Frontal cortex (tissue), 4 donors: ENCODE measurements around the gene EFCAB14. TPM values are rescaled to one million over a fixed set of nuclear protein-coding genes. Genes with fewer than 3 reads are reported as not detected.
"Not testable (repeated sequence)": the region's sequence is repeated elsewhere in the genome, so short reads cannot be mapped to it uniquely, and the experiment has no call there.

ENCODE experiments used
- DNase-seq, 2 donors: peaks; one replicate each; pipeline ENCODE4 v3.0.0; 2012; ENCODE audit warnings: low spot score in 2 of 2
- FAIRE-seq: peaks from 2 replicates; lab custom pipeline; 2012; peaks lifted over from hg19 to GRCh38; lab: Jason Lieb, UNC
- total RNA-seq: library from RNA; depleted of rRNA; stranded (reverse); fragments of >200 nt; gene quantifications from one replicate; pipeline ENCODE4 v1.2.3, GENCODE V29; 2014
- donor health status: control.
- donor health status: control.
- donor health status: control.

The EFCAB14 gene
- total RNA-seq, 1 donor from 2014 or later = 11.0 TPM

DNA sequence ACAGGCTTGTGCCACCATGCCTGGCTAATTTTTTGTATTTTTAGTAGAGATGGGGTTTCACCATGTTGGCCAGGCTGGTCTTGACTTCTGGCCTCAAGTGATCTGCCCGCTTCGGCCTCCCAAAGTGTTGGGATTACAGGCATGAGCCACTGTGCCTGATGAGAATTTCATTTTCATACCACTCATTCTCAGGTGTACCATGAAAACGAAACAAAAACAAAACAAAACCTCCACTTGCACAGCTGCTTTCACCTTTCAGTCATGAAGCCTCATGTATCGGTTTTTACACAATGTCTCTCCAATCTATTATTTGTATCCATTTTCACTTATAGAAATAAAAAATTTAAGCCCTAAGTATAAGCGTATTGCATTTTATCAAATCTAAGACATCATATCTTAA lies 58.8 kb downstream of the EFCAB14 start:
- not testable (repeated sequence) for DNase-seq, FAIRE-seq

DNA sequence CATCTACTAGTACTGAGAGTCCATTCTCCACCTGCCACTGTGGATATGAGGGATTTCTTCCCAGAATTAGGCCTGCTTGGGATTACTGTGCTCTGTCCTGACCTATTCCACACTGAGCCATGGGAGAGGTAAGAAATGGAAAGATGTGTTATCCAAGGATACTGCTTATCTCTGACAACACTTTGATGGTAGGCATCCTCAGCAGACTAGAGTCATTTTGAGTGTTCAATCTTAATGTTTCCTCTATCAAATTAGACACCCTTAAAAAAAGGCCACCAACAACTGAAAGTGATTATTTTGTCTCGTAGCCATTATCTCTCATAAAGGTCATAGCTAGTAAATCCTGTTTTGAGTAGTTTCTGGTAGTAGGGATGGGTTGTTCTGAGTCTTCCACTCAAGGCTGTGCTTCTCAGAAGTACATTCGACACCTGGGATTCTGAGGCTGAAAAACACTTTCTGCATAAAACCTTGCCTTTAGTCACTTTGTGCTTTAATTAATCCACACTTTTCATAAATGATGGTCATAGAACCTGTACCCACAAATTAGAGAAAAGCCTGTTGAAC lies 59.5 kb downstream of the EFCAB14 start:
- FAIRE-seq (no peak), DNase-seq (no peak)

DNA sequence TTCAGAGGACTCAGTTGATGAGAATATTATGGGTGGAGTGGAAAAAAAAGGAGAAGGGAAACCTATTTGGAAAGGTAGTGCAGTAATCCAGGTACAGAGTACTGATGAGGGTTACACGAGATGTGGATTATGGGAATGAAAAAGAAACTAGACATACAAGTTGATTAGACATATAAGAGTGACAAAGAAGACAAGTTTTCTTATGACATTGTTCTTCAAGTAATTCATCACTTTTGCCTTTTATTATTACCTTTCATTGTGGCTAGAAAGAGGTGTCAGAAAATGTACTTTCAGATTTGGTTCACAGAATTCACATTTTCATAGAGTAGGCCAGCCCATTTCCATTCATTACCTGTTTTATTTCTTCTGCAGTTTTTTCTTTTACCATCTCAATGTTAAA lies 61.1 kb downstream of the EFCAB14 start:
- no peak for FAIRE-seq
- no peak for DNase-seq

DNA sequence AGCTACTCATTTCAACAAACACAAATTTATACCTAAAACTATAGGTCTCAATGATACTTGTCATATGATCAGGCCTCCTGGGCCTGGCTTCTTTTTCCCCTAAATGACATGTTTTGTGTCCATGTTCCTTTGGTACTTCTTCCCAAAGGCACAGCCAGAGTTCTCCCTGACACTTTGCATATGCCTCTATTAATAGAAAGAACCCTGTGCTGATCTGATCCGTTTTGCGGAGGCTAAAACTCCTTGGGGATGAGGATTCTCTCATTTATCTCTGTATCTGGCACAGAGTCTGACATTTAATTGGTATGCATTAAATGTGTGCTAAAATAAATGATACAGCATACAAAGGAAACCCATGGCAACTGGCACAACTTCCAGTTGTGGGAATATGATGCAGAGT lies 62.3 kb downstream of the EFCAB14 start:
- no peak for DNase-seq
- no peak for FAIRE-seq

DNA sequence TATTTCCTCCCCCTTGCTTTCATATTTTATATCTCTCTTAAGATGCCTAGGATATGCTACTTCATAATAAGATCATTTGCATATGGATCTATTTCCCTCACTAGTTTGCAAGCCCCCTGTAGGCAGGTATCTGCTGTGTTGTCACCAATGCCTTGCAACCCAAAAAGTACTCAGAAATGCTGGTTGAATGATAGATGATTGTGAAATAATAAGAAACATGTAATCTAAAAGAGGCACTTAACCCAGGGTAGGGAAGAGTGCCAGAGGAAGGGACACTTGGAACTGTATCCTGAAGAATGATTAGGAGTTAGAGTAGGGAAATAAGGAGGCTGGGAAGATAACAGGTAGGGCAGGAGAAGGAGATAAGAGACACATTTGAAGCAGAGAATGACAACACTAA lies 63.1 kb downstream of the EFCAB14 start:
- FAIRE-seq = no peak

DNA sequence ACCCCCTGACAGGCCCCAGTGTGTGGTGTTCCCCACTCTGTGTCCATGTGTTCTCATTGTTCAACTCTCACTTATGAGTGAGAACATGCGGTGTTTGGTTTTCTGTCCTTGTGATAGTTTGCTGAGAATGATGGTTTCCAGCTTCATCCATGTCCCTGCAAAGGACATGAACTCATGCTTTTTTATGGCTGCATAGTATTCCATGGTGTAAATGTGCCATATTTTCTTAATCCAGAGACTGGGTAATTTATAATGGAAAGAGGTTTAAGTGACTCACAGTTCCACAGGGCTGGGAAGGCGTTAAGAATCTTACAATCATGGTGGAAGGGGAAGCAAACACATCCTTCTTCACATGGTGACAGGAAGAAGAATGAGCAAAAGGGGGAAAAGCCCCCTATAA lies 64.2 kb downstream of the EFCAB14 start:
- DNase-seq, FAIRE-seq: not testable (repeated sequence)

More for the DNA sequence above, 63.1 kb downstream of the EFCAB14 start:
- DNase-seq = no peak

DNA sequence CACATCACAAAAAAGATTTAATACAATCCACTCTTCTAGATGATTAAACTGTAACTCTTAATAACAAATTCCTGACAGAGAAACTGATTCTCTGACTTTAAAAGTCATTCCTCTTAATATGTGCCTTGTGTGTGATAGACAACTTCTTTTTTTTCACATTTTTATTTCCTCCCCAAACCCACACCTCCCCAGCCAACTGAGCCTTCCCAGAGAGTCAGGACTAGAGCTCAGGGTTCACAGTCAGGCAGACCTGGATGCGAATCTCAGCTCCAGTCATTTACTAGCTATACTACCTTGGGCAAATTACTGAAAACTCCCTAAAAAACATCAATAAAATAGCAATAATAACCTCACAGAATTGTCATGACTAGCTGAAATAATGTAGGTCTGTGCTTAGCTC lies 64.9 kb downstream of the EFCAB14 start:
- no peak for DNase-seq
- FAIRE-seq = no peak

DNA sequence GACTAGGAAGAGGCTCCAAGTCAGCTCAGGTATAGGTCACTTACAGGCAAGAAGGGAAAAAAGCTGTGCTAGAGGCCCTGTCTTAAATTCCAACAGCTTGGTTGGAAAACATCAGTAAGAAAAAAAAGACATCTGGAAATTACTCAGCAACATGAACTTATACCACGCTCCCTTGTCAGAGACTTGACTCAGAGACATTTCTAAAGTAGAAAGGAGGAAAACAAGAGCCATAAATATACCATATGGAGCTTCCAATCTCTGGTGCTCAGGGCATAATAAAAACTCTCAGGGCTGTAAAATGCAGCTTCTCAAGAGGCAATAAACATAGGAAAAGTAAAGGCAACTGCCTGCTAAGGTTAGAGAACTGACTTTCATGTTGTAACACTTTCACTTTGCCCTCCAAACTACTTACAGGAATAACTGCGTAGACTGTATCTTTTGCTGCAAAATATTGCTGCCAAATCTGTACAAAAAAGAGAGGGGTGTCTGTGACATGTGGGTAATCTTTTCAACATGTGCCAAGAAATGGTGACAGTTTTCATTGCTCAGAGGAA lies 65.4 kb downstream of the EFCAB14 start:
- DNase-seq (no peak), FAIRE-seq (no peak)

DNA sequence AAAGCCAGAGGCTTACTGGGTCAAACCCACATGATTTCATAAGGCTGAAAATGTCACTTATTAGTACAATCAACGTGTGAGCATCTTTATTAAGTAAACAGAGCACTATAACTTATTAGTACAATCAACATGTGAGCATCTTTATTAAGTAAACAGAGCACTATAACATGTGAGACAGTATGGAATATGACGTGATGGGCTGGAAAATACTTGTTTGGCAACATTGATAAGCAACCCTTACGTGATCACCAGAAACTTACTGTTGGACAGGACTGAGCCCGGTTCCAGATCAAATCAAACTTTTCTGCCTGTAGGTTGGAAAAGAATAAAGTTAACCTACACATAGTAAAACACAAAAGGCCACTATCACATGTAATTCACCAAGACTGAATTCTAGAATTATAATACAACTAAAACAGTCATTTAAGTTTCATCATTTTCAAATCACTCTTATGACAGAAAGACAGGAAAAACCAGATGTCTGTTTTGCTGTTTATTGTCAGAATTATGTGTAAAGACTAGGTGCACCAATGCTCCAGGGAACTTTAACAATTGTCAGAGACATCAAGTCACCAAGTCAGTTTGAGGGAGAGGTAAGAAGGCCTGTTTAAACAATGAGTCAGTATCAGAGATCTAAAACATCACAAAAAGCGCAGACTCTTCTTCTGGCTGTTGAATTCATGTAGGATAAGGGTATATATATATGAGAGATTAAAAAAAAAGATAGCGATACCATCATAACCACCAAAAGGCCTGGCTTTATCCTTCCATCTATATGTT lies 66.4 kb downstream of the EFCAB14 start:
- DNase-seq (no peak), FAIRE-seq (no peak)

DNA sequence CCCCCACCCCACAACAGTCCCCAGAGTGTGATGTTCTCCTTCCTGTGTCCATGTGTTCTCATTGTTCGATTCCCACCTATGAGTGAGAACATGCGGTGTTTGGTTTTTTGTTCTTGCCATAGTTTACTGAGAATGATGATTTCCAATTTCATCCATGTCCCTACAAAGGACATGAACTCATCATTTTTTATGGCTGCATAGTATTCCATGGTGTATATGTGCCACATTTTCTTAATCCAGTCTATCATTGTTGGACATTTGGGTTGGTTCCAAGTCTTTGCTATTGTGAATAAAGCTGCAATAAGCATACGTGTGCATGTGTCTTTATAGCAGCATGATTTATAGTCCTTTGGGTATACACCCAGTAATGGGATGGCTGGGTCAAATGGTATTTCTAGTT lies 67.8 kb downstream of the EFCAB14 start:
- not testable (repeated sequence) for DNase-seq, FAIRE-seq

GRCh38 chr1:46650491-46650890 lies 68.4 kb downstream of the EFCAB14 start:
- no peak for DNase-seq
- FAIRE-seq = no peak

DNA sequence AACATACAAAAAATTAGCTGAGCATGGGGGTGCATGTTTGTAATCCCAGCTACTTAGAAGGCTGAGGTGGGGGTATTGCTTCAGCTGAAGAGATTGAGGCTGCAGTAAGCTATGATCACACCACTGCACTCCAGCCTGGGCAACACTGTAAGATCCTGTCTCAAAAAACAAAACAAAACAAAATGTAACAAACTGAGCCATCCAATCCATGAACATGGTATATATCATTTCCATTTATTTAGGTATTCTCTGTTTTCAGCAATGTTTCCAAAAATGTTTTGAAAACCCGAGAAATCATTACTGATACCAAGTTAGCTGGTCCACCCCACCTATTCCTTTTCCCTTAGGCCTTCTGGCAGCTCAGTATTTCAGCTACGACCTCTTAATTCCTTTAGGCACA lies 69.2 kb downstream of the EFCAB14 start:
- FAIRE-seq = no peak
- no peak for DNase-seq

GRCh38 chr1:46647611-46648010 lies 71.3 kb downstream of the EFCAB14 start:
- DNase-seq (no peak), FAIRE-seq (no peak)

DNA sequence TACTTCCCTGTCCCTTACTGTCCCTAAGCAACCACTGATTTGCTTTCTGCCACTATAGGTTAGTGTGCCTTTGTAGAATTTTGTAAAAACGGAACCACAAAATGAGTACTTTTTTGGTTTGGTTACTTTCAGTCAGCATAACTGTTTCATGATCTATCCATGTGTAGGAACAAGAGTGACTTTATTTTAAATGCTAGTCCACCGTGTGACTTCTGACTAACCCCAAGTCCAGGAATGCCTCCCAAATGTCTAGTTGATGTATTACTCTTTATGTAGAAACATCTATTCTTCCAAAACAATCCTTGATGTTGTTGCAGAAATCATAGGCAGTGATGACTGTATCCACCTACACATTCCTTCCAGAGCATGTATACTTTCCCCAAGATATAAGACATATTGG lies 72.1 kb downstream of the EFCAB14 start:
- no peak for FAIRE-seq
- DNase-seq = no peak

DNA sequence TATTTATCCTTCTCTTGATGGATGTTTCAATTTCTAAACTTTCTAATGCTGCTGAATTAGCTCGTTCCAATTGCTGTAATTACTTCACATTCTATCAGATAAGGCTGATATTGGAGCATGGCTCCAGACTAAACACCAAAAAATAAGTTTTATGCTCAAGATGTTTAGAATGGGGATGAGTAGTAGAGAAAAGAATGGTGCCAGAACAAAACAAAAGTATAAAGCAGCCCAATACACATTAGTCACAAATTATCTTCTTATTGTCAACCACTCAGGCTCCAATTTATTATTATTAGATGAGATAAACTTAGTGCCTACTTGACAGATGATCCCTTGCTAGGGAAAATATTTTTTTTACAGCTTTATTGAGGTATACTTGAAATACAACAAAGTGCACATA lies 72.6 kb downstream of the EFCAB14 start:
- DNase-seq (no peak), FAIRE-seq (no peak)

DNA sequence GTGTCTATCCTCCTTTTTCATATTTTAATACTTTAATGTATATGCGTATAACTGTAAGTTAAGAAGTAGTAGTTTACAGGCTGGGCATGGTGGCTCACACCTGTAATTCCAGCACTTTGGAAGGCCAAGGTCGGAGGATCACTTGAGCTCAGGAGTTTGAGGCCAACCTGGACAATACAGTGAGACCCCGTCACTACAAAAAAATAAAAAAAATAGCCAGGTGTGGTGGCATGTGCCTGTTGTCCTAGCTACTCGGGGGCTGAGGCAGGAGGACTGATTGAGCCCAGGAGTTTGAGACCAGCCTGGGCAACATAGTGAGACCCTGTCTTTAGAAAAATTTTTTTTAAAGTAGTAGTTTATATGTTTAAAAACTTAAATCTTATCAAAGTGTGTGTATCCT lies 73.1 kb downstream of the EFCAB14 start:
- no peak for FAIRE-seq
- no peak for DNase-seq

DNA sequence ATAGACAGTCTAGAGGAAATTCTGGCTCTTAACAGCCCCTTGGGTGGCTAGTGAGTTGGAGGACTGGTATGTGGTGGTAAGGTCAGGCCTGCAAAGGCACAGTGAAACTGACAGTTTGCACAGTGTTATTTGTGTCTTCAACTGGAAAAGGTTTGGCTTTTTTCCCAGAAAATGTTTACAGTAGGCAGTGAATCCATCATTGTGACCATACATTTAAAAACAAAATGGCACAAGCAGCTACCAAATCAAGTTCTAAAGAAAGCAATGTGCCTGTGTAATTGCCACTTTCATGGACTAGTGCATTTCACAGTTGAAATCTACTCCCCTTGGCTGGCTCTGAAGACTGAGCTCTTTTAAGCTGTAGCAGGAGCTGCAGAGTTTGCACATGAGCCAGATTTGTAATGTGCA lies 75.5 kb downstream of the EFCAB14 start:
- FAIRE-seq (no peak), DNase-seq (no peak)

DNA sequence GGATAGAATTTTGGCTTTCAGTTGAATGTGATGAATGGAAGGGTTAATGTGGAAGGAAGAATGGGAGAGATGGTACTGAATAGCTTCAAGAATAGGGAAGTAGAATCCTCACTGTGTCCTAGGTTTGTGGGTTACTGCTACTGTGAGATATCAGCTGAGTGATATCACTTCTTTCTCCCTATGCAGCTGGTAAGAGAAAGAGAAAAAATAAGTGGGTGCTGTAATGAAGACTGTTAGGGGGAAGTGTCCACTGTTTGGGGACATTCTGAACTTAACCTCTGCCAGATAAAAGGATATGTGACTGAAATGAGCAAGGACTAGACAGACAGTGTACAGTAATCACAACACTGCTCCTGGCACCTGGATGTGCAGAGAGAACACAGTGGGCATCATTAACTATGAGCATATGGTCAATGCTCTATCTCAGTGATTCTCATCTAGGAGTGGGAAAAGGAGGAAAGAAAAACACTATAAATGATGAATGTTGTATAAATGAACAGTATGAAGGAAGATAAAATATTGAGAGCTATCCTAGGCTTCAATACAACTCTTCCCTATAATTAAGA lies 76.7 kb downstream of the EFCAB14 start:
- no peak for FAIRE-seq
- DNase-seq = no peak

GRCh38 chr1:46639547-46639946 lies 79.4 kb downstream of the EFCAB14 start:
- DNase-seq (no peak), FAIRE-seq (no peak)

- no peak for FAIRE-seq
- DNase-seq = no peak
These were observed 80.0 kb downstream of the EFCAB14 start for GRCh38 chr1:46638921-46639320.

DNA sequence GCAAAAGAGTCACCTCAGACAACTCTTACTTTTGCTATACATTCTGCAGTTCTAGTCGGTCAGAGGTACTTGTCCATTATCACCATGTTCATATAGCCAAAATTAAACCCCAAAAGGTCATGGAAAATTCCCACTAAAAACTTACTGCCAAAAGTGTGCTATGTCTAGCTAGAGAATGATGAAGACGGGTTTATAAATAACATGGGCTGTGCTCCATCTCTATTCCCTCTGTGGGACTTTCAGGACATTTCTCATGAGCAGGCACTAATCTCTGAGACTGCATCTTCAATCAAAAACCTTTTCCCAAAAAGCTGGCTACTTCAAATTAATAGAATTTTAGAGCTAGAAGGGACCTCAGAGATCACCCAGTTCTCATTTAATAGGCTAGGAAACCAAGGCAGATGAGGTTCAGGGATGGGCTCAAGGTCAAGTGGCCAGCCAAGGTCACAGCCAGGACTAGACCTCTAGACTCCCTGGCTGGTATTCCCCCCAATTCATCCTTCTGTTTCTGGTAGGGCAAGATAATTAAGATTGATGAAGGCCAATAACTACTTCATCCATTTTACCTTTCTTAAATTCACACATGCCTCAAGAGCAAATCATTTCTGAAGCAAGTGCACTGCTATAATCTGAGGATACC lies 81.3 kb downstream of the EFCAB14 start:
- no peak for DNase-seq
- no peak for FAIRE-seq
